Putamen (tissue), 1 donor: ENCODE data around the gene ZNF737.
A peak's percentile ranks its signal among the peaks of the same experiment; 100 is the strongest.
"Not testable (repeated sequence)": the region's sequence is repeated elsewhere in the genome, so short reads cannot be mapped to it uniquely, and the experiment has no call there.

ENCODE experiments used
- DNase-seq: peaks from one replicate; pipeline ENCODE4 v3.0.0-alpha.2; 2016; ENCODE audit warnings: low spot score

ZNF737 gene

GRCh38 chr19:20565321-20566018 lies at the start of gene ZNF737:
TSS of gene ZNF737 (minus strand) at chr19:20565781. CDS start at chr19:20565640, 141 bp downstream.
- DNase-seq, result peak; percentile 98

- not testable (repeated sequence) for DNase-seq
Measured at GRCh38 chr19:20614971-20615370, 49.4 kb upstream of the ZNF737 start.

DNA sequence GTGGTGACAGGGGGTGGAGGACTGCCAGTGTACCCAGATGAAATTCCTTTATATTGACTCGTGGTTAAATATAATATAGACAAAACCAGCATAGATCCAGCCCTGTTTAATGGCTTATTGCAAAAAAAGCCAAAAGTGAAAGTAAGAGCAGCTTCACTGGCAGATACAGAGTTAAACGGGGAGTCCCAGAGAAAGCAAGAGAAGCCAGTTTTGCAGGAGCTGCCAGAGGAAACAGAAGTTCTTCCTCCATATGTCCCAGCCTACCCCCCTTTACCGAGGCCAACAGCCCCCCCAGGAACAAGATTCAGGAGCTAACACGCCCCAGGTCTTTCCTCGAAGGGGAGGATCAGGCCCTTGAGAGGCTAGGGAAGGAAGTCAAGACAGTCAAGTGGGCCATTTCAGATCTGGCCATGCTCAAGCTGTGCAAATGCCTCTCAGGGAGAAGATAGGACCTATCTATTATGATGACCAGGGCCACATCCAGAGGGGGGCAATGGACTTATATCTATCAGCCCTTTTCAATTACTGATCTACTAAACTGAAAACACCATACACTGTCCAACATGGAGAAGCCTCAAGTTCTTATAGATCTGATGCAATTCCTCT lies 47.2 kb upstream of the ZNF737 start:
- DNase-seq, result no peak

DNA sequence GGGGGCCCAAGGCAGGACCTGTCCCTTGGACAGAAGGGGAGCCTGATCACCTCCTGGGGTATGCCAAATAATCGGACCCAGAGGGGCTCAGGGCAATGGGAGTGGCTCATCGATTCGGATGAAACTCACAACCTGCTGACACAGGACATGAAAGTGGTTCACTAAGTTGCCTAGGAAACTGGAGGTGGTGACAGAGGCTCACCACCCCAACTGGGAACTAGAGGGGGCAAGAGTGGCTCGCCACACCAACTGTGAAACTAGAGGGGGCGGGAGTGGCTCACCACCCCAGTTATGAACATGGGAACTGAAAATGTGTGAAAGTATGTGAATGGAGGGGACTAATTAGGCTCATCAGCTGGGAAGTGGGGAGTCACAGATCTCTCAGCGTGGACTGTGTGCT lies 46.3 kb upstream of the ZNF737 start:
- DNase-seq, result no peak

DNA sequence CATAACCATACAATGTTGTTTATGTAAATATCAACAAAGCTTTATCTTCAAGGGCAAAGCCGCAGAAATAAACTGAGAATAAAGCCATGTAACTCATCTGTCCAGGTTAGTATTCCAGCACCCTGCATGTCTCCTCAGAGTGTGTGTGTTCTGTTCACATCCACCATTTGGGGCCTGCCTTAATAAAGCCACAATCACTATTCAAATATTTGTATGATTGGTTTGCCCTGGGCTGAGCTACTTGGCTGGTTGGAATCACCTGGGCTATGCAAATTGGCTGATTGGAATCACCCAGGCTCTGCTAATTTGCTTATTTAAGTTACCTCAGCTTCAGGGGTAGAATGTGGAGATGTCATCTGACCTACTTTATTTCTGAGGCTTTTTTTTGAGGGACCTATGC lies 42.4 kb upstream of the ZNF737 start:
- DNase-seq, result no peak

- no peak for DNase-seq
Measured at GRCh38 chr19:20558571-20558970, 7.0 kb downstream of the ZNF737 start.

- no peak for DNase-seq
Measured at GRCh38 chr19:20558011-20558410, 7.6 kb downstream of the ZNF737 start.

- DNase-seq, result not testable (repeated sequence)
Measured at GRCh38 chr19:20544667-20545333, 20.8 kb downstream of the ZNF737 start.

DNA sequence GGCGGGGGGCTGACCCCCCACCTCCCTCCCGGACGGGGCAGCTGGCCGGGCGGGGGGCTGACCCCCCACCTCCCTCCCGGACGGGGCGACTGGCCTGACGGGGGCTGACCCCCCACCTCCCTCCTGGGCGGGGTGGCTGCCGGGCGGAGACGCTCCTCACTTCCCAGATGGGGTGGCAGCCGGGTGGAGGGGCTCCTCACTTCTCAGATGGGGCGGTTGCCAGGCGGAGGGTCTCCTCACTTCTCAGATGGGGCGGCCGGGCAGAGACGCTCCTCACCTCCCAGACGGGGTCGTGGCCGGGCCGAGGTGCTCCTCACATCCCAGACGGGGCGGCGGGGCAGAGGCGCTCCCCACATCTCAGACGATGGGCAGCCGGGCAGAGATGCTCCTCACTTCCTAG lies 35.3 kb downstream of the ZNF737 start:
- not testable (repeated sequence) for DNase-seq

DNA sequence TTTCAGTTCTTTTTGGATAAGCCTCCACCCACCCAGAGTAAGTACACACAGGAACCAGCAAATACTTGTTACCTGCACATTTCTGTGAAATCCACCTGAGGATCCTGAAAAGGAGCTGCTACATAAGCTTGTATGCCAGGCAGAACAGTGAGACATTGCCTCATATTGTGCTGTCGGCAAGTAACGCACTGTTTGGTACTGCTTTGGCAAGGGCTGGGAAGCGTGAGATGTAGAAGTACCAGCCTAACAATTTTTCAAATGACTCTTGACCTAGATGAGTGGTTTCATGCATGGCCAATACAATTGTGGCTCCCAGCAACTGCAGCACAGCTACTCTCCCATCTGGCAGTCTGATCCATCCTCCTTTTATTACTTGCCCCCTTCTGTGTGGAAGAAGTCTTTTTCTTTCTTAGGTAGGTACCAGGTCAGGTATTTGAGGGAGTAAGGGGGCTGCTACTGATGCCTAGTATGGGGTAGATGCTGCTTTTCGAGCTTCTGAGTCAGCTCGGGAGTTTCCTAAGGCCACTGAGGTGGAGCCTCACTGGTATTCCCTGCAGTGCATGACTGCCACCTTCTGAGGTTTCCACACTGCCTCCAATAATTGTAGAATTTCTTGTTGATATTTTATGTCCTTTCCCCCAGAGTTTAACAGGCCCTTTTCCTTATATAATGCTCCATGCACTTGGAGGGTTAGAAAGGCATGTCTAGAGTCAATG lies 52.2 kb downstream of the ZNF737 start:
- no peak for DNase-seq

DNA sequence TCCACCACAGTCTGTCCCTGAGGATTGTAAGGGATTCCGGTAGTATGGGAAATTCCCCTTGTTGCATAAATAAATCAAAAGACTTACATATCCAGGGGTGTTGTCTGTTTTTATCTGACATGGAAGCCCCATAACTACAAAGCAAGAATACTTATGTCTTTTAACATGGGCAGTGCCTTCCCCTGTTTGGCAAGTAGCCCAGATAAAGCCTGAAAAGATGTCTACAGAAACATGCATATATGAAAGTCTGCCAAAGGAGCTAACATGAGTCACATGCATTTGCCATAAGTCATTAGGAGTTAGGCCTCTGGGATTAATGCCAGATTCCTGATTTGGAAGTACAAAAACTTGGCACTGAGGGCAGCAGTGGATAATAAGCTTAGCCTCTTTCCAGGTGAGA lies 62.1 kb downstream of the ZNF737 start:
- DNase-seq, result no peak
